Kidney glomerular epithelial cell (primary cell): ENCODE measurements around the gene CIAO3.

Experiments
- DNase-seq: peaks from one replicate; lab custom pipeline; 2025; lab: John Stamatoyannopoulos, UW

The CIAO3 gene

DNA sequence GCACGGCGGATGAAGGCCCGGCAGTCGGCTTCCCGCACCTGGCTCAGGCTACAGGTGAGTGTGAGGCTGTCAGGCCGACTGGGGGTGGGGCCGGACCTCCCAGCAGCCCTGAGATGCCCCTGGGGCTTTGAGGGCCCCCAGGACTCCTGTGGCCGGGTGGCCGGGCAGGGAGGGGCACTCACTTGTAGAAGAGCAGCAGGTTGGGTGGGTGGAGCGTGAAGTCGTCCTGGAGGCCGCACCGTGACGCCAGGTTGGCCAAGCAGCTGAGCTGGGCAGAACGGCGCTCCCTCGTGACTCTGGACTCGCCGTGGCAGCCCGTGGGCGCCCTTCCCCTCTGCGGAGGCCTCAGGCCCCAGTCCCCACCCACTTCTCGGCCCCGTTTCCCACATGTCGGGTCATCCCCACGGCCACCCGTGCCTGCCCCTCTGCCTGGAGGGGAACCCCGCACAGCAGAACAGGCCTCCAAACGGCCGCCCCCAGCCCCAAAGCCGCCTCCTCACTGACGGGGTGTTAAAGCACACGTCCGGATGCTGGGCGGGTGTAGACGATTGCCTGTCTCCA lies 34.5 kb upstream of the CIAO3 start:
- DNase-seq, result no peak

DNA sequence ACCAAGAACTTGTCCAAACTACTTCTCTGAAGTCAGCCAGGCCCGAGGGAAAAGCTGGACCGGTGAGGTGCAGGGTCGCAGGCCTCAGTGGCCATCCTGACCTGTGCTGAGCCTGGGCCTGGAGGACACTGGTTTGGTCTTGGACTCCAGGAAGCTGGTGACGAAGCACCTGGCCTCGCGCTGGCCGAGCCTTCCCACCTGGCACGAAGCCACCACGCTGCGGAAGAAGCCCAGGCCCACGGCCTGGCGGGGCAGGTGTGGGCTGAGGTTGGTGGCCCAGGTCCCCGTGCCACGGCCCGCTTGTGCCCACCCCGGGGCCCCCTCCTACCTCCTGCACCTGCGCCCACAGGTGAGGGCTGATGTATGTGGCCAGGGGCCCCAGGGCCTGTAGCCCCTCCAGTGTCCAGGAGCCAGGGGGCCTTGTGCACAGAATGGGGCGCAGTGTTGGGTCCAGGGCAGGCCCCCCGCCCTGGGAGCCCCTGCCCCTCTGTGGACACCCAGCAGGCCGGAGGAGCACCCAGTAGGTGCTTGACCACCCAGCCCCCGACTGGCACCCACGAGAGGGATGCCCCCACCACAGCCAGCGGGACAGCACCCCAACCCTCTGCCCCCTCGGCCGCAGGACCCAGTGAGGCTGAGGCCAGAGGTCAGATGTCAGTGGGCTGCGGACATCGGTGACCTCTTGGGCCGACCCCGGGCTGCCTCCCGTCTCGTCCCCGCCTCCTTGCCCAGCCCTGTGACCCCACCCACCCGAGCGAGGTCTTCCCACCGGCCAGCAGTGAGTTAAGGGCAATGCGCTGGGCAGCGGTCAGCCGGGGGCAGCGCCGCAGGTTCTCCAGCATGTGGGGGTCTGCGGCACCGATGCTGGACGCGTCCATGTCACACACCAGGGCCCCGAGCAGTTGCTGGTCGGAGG lies 33.5 kb upstream of the CIAO3 start:
- DNase-seq, result no peak

DNA sequence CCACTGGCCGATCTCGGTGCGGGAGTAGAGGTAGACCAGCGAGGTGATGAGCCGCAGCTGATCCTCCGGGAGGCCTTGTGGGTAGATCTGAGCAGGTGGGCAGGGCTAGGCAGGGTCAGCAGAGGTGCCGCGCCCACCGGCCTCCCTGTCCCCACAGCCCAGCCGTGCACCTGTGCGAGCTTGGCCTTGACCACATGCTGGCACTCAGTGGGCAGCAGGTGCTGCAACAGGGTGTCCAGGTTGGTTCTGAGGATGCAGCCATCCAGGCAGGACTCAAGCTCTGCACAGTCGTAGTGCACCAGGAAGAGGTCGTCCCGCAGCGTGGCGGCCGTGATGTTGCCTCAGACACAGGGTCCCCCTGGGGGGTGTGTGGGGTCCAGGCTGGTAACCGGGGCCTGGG lies 32.2 kb upstream of the CIAO3 start:
- DNase-seq, result no peak

DNA sequence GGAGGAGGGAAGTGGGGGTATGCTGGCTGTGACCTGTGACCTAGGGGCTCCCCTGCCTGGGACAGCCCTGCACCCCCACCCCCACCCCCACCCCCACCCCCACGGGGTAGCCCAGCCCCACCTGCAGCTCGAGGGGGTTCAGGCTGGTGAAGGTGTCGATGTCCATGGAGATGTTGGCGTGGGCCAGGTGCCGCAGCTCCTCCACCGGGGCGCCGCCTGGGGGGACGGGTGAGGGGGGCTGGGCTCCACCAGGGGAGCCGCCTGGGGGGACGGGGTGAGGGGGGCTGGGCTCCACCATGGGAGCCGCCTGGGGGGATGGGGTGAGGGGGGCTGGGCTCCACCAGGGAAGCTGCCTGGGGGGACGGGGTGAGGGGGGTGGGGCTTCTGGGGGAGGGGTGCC lies 29.6 kb upstream of the CIAO3 start:
- DNase-seq, result no peak

DNA sequence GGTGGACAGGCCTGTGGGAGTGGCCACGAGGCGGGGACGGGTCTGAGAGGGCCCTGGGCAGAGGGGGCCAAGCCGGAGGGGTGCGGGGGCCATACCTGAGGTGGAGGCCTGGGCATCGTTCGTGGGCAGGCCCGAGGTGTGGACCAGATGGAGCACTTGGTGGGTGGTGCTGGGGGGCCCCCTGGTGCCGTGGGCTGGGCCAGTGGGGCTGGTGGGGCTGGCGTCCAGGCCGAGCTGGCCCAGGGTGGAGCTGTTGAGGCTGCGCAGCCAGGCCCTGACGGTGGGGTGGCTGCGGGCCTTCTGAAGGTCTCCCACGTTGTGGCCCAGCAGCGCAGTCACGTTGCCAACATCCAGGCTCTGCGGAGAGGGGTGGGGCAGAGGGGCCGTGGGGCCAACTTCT lies 29.1 kb upstream of the CIAO3 start:
- DNase-seq, result no peak

DNA sequence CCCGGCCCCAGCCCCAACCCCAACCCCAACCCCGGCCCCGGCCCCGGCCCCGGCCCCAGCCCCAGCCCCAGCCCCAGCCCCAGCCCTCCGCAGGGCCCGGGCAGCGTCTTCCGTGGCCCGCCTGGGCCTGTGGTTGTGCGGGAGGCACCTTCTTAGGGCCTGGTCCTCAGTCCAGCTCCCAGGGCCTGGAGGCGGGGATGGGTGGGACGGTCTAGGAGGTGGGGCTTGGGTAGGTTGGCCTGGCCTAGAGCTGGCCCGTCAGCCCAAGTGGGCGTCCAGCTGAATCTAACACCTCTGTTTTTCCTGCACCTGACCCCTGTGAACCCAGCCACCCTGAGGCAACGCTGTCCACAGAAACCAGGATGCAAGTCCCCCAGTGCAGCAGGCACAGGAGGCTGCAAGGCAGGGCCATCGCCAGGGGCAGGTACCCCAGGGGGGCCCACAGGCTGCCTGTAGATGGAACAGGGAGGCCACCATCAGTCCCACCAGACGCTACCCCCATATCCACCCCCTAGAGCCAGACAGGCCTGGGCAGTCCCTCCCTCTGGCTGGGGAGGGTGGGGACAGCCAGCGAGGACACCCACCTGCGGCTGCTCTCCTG lies 28.5 kb upstream of the CIAO3 start:
- no peak for DNase-seq

DNA sequence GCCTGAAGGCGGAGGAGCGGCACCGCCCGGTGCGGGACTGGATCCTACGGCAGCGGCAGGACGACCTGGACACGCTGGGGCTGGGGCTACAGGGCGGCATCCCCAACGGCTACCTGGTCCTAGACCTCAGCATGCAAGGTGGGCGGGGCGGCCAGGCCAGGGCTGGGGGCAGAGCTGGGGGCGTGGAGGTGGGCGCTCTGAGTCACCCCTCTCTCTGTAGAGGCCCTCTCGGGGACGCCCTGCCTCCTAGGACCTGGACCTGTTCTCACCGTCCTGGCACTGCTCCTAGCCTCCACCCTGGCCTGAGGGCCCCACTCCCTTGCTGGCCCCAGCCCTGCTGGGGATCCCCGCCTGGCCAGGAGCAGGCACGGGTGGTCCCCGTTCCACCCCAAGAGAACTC lies 27.6 kb upstream of the CIAO3 start:
- no peak for DNase-seq

DNA sequence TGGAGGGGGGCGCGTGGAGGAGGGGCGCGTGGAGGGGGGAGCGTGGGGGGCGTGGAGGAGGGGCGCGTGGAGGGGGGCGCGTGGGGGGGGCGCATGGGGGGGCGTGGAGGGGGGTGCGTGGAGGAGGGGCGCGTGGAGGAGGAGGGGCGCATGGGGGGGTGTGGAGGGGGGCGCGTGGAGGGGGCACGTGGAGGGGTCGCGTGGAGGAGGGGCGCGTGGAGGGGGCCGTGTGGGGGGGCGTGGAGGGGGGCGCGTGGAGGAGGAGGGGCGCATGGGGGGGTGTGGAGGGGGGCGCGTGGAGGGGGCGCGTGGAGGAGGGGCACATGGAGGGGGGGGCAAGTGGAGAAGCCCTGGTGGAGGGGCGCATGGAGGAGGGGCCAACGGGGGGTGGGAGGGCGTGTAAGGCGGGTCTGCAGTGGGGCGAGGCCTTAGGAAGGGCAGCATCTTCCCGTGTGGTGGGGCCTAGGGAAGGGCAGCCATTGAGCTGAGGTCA lies 27.0 kb upstream of the CIAO3 start:
- DNase-seq, result no peak

DNA sequence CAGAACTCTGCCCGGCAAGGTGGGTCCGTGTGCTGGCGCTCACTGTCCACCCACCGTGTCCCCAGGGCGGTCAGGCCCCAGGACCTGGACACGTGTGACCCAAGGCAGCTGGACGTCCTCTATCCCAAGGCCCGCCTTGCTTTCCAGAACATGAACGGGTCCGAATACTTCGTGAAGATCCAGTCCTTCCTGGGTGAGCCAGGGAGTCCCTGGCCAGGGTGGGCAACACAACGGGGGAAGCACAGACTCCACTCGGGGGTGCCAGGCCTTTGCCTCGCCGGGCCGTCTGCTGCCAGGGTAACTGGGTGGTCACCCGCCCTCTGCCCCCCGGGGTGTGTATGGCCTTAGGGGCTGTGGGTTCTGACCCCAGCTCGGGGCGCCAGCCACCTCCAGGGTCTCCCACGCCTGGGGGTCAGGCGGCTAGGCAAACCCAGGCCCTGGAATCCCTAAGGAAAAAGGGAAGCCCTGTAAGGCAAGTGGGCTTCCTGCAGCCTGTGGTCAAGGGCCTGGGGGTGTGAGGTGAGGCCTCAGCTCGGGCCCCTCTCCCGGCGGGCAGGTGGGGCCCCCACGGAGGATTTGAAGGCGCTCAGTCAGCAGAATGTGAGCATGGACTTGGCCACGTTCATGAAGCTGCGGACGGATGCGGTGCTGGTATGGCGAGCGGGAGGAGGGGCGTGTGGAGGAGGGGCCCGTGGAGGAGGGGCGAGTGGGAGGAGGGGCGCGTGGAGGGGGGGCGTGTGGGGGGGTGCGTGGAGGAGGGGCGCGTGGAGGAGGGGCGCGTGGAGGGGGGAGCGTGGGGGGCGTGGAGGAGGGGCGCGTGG lies 26.2 kb upstream of the CIAO3 start:
- DNase-seq, result no peak

DNA sequence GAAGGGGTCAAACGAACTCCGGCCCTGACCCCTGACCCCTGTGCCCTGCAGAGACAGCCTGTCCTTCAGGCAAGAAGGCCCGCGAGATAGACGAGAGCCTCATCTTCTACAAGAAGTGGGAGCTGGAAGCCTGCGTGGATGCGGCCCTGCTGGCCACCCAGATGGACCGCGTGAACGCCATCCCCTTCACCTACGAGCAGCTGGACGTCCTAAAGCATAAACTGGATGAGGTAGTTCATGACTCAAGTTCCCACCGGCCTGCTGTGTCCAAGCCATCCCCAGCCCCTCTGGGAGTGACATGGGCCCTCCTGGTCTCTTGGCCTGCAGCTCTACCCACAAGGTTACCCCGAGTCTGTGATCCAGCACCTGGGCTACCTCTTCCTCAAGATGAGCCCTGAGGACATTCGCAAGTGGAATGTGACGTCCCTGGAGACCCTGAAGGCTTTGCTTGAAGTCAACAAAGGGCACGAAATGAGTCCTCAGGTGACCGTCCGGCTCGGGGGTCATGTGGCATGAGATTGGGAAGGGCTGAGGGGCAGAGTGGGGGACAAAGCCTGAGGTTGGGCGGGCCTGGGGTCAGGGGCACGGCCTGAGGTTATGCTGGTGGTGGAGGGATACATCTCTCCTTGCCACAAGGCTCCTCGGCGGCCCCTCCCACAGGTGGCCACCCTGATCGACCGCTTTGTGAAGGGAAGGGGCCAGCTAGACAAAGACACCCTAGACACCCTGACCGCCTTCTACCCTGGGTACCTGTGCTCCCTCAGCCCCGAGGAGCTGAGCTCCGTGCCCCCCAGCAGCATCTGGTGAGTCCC lies 25.4 kb upstream of the CIAO3 start:
- no peak for DNase-seq

DNA sequence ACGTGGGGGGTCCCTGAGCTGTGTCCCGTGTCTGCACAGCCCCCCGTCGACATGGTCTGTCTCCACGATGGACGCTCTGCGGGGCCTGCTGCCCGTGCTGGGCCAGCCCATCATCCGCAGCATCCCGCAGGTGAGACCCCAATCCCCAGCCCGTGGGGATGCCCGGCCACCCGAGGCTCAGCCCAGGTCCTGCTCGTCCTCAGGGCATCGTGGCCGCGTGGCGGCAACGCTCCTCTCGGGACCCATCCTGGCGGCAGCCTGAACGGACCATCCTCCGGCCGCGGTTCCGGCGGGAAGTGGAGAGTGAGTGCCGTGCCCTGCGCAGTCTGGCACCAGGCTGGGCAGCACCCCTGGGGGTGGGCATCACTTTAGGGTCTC lies 24.7 kb upstream of the CIAO3 start:
- no peak for DNase-seq

DNA sequence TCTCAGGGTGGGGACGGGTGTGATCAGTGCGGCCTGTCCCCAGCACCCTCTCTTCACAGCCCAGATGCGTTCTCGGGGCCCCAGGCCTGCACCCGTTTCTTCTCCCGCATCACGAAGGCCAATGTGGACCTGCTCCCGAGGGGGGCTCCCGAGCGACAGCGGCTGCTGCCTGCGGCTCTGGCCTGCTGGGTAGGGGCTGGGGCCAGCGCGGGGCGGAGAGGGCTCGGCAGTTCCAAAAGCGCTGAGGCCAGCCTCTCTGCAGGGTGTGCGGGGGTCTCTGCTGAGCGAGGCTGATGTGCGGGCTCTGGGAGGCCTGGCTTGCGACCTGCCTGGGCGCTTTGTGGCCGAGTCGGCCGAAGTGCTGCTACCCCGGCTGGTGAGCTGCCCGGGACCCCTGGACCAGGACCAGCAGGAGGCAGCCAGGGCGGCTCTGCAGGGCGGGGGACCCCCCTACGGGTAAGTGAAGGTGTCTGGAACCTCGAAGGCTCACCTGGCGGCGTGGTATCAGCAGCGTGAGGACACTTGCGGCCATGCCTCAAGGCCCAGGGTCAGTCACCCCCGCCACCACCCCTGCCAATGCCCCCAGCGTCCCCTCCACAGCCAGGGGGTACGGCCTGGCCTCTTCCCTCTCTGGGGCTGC lies 24.2 kb upstream of the CIAO3 start:
- DNase-seq, result no peak

DNA sequence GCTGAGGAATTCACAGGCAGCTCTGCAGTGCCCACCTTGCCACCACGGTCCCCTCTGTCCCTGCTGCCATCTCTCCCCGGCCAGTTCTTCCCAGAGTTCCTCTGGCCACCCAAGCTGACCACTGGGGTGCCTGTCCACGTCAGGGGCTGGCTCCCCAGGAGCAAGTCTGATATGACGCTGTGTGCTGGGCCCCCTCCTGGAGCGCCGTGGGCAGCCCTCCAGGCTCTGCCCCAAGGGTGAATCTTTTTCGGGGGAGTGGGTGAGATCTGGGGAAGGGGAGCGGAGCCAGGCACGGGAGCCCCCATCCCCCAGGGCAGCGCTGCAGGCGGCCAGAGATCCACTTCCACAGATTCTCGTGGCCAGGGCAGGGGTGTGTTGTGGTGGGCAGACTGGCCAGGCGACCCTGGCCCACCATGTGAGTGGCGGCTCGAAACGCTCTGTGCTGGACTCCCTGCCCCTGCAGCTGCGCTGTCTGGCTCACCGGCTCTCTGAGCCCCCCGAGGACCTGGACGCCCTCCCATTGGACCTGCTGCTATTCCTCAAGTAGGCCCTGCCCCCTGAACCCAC lies 23.5 kb upstream of the CIAO3 start:
- DNase-seq, result no peak

DNA sequence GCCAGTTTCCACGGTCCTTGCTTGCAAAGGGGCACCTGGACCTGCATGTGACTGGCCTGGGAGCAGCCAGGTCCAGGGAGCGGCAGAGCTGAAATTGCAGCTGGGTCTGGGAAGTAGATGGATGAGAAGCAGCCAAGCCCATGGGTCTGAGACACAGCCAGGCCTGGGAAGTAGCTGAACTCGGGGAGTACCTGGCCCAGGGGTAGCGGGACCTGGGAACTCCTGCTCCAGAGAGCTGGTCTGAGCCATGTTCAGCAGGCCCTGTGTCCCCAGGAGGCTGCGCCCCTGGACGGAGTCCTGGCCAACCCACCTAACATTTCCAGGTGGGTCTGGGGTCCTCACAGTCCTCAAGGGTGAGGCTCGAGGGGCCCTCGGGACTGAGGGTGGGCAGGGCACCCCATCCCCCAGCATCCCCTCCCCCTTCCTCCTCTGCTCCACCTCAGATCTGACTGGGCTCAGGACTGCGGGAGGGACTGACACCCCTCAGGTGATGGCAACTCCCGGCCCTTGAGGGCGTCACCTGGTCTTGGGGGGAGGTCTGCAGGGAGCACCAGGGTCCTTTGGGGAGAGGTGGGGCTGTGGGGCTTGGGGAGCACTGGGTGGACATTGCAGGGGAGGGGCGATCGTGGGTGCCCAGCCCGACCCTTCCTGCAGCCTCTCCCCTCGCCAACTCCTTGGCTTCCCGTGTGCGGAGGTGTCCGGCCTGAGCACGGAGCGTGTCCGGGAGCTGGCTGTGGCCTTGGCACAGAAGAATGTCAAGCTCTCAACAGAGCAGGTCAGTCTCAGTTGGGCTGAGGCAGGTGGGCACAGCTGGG lies 22.8 kb upstream of the CIAO3 start:
- DNase-seq, result no peak

DNA sequence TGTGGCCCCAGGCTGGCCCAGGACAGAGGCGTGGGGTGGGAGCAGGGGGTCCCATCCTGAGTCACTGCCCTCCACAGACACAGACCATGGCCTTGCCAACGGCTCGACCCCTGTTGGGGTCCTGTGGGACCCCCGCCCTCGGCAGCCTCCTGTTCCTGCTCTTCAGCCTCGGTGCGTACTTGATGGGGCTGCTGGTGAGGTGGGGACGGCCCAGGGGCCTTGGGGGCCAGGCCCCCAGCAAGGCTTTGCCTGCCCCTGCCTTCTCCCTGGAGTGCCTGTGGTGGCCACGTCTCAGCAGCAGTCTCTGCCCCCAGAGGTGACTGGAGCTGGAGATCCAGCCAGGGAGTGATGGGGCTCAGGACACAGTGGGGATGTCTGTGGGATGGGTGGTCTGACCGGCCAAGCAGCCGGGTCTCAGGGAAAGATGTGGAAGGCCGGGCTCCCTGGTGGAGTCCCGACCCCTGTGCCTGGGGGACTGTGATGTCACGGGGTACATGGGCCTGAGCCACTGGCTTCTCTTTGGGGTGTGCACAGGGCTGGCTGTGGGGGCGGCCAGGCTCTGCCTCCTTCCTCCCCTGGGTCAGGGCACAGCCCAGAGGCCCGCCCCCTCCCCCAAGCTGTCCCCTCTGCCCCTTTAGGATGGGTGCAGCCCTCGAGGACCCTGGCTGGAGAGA lies 21.9 kb upstream of the CIAO3 start:
- no peak for DNase-seq

DNA sequence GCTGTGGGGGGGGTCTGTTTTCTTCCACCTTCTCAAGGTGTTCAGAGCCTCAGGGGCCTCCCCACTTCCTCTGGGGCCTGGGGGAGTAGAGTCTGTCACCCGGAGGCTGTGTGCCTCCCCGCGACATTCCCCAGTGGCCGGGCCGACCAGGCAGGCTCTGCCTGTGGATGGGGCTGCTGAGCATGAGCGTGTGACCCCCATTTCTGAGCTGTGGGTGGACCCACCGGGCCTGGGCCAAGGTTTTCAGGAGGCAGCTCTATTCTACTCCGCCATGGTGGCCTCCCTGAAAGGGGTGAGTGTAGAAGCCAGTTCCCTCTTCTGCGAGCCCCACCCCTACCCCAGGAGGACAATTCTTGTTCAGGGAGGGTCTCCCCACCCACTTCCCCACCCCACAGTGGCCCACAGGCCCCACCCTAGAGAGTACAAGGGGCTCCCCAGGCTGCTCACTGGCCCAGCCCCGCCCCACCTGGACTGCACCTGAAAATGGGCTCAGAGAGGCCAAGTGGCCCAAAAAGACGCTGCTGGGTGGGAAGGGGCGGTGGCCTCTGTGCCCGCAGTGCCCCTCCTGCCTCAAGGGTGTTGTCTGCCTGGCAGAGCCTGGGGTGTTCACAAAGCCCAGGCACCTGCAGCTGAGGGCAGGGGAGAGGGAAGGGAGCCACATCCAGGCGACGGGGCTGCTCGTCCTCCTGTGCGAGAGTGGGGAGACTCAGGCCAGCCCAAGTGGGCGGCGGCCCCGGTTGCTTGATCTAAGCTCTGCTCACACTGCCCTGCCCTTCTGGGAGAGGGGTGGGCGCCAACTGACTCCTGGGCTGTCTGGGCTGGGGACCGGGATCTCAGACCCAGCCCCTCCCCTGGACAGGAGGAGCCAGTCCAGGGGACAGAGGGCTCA lies 21.1 kb upstream of the CIAO3 start:
- DNase-seq, result no peak

DNA sequence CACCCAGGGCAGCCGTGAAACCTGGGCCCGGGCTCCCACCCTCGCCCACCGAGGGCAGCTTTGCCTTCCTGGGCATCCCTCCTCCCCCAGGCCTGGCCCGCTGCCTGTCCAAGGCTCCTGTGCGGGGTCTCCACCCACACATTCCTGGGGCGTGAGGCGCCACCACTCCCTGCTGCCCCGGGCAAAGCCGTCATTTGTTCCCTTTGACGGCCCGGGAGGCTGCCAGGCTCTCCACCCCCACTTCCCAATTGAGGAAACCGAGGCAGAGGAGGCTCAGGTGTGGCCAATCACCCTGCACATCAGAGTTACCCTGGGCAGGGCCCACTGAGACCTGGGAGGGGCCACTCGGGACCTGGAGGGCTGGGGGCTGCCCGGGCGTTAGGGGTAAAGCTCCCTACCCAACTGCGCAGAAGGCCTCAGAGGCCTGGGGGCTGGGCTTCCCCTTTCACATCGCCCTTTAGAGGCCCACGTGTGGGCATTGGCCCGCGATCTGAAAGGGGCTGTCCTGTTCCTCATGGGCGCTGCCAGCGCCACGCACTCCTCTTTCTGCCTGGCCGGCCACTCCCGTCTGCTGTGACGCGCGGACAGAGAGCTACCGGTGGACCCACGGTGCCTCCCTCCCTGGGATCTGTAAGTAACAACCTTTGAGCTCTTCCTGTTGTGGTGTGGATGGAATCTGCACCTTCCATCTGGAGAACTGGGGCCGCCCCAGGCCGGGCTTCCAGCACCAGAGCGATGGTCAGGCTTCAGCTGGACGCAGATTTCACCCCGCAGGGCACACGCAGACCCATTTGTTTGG lies 19.9 kb upstream of the CIAO3 start, which contains the start of gene MSLN:
Gene MSLN (plus strand): TSS at position 190 of the 799 bp plus-strand sequence. CDS start 1,947 bp downstream, outside the sequence.
- DNase-seq, result peak; percentile 29
